Endothelial cell (in vitro differentiated cells): ENCODE measurements around the gene STMND1. TPM values are rescaled to one million over a fixed set of nuclear protein-coding genes. Genes with fewer than 3 reads are reported as not detected.

ENCODE experiments used
- DNase-seq: peaks from one replicate; pipeline ENCODE4 v3.0.0; 2021; ENCODE audit warnings: low spot score
- H3K27ac Mint-ChIP-seq: one replicate; pipeline ENCODE4 v1.8.0; 2021; ENCODE audit warnings: mixed read lengths, inconsistent platforms; ENCODE audit not compliant: unreplicated experiment
- H3K27me3 Mint-ChIP-seq: one replicate; pipeline ENCODE4 v1.8.0; 2021; ENCODE audit warnings: mild to moderate bottlenecking, moderate library complexity, mixed read lengths, inconsistent platforms; ENCODE audit not compliant: unreplicated experiment
- H3K36me3 Mint-ChIP-seq: one replicate; pipeline ENCODE4 v1.8.0; 2021; ENCODE audit warnings: mild to moderate bottlenecking, low read depth, mixed read lengths, inconsistent platforms; ENCODE audit not compliant: unreplicated experiment
- H3K4me1 Mint-ChIP-seq: one replicate; pipeline ENCODE4 v1.8.0; 2021; ENCODE audit warnings: mild to moderate bottlenecking, mixed read lengths, inconsistent platforms; ENCODE audit not compliant: unreplicated experiment
- H3K4me3 Mint-ChIP-seq: one replicate; pipeline ENCODE4 v1.8.0; 2021; ENCODE audit warnings: mild to moderate bottlenecking, mixed read lengths, inconsistent platforms; ENCODE audit not compliant: unreplicated experiment
- H3K9me3 Mint-ChIP-seq: one replicate; pipeline ENCODE4 v1.8.0; 2021; ENCODE audit warnings: mixed read lengths, inconsistent platforms; ENCODE audit not compliant: unreplicated experiment
- CTCF ChIP-seq: fragments of 200-600 bp; sonication (generic); IDR thresholded peaks from one replicate; pipeline ENCODE4 v1.5.0; 2021; ENCODE audit warnings: antibody characterized with exemption; ENCODE audit not compliant: unreplicated experiment
- total RNA-seq: library from RNA; stranded (reverse); fragmentation: NEBNext Ultra II Directional; extraction: Animal tissue kit (Norgen Biotek cat#: 25700); gene quantifications from one replicate; pipeline ENCODE4 v1.2.1, GENCODE V29; 2021; ENCODE audit not compliant: unreplicated experiment

STMND1 gene
- total RNA-seq, 1 donor from 2014 or later: not detected

- Mint-ChIP-seq H3K4me1 (no peaks in the 10 kb centered on the region), H3K27me3 (no peaks in the 10 kb centered on the region), H3K36me3 (no peaks in the 10 kb centered on the region), H3K27ac (no peak overlapping the region), H3K4me3 (no peak overlapping the region), H3K9me3 (no peaks in the 10 kb centered on the region)
- no peak for DNase-seq
- TF ChIP-seq CTCF: no peak
These were observed 6.0 kb downstream of the STMND1 start for GRCh38 chr6:17107863-17108262.

- H3K27ac Mint-ChIP-seq: no peak overlapping the region
- H3K4me1 Mint-ChIP-seq: no peaks in the 10 kb centered on the region
- TF ChIP-seq CTCF: no peak
- H3K36me3 Mint-ChIP-seq: no peaks in the 10 kb centered on the region
- no peak for DNase-seq
- H3K9me3 Mint-ChIP-seq: no peaks in the 10 kb centered on the region
- H3K27me3 Mint-ChIP-seq: no peaks in the 10 kb centered on the region
- H3K4me3 Mint-ChIP-seq: no peak overlapping the region
These were observed 13.6 kb downstream of the STMND1 start for GRCh38 chr6:17115251-17116116.

- H3K27me3 Mint-ChIP-seq: no peaks in the 10 kb centered on the region
- no peaks in the 10 kb centered on the region for H3K4me1 Mint-ChIP-seq
- no peaks in the 10 kb centered on the region for H3K9me3 Mint-ChIP-seq
- no peak overlapping the region for H3K4me3 Mint-ChIP-seq
- H3K36me3 Mint-ChIP-seq: no peaks in the 10 kb centered on the region
- H3K27ac Mint-ChIP-seq: no peak overlapping the region
- no peak for DNase-seq
- no peak for TF ChIP-seq CTCF
These were observed 14.2 kb downstream of the STMND1 start for GRCh38 chr6:17116117-17116440.

- DNase-seq: no peak
- H3K36me3 Mint-ChIP-seq: no peaks in the 10 kb centered on the region
- TF ChIP-seq CTCF: no peak
- H3K9me3 Mint-ChIP-seq: no peaks in the 10 kb centered on the region
- no peak overlapping the region for H3K4me3 Mint-ChIP-seq
- H3K4me1 Mint-ChIP-seq: no peaks in the 10 kb centered on the region
- no peak overlapping the region for H3K27ac Mint-ChIP-seq
- H3K27me3 Mint-ChIP-seq: no peaks in the 10 kb centered on the region
These were observed 18.2 kb downstream of the STMND1 start for GRCh38 chr6:17120019-17120418.

- Mint-ChIP-seq H3K36me3 (no peaks in the 10 kb centered on the region), H3K9me3 (no peaks in the 10 kb centered on the region), H3K4me3 (no peak overlapping the region), H3K27me3 (no peaks in the 10 kb centered on the region), H3K4me1 (peaks cover 3% of the 10 kb centered on the region), H3K27ac (no peak overlapping the region)
- no peak for TF ChIP-seq CTCF
- no peak for DNase-seq
These were observed 23.6 kb downstream of the STMND1 start for GRCh38 chr6:17125407-17125806.
